GM12878 (cell line): Measurements from ENCODE around the gene DEFB131B.

Experiments
- CTCF ChIP-seq, 3 experiments: IDR thresholded peaks in 2 of 3; conservative IDR thresholded peaks in 1 of 3; 2 replicates each; pipeline ENCODE4 v1.5.1; 2011; ENCODE audit warnings: low read depth in 3 of 3, low read length in 3 of 3, mild to moderate bottlenecking in 3 of 3, control low read depth in 2 of 3, moderate library complexity in 2 of 3, inconsistent platforms in 1 of 3, mixed read lengths in 1 of 3; ENCODE audit not compliant: control insufficient read depth in 2 of 3, insufficient read depth in 1 of 3; ENCODE audit errors: extremely low read depth in 1 of 3
- CUX1 ChIP-seq: IDR thresholded peaks from 2 replicates; pipeline ENCODE4 v1.6.1; 2012; ENCODE audit warnings: improper control_type of control experiment, low read depth, low read length; ENCODE audit not compliant: insufficient replicate concordance
- EP300 ChIP-seq, 2 experiments: fragments of 150-350 bp in 1 of 2; IDR thresholded peaks; 2 replicates each; pipeline ENCODE4 v1.6.1; 2011 to 2012; ENCODE audit warnings: low read depth in 2 of 2, low read length in 2 of 2, borderline replicate concordance in 1 of 2, improper control_type of control experiment in 1 of 2, inconsistent platforms in 1 of 2; ENCODE audit not compliant: control insufficient read depth in 1 of 2
- POLR2A ChIP-seq: IDR thresholded peaks from 2 replicates; pipeline ENCODE4 v1.6.1; 2011; ENCODE audit warnings: low read depth, mild to moderate bottlenecking, low read length
- RFX5 ChIP-seq: IDR thresholded peaks from 2 replicates; pipeline ENCODE4 v1.6.1; 2011; ENCODE audit warnings: low read depth, low read length, improper control_type of control experiment
- TAF1 ChIP-seq: IDR thresholded peaks from 2 replicates; pipeline ENCODE4 v1.6.1; 2011; ENCODE audit warnings: mild to moderate bottlenecking, low read depth, low read length, borderline replicate concordance
- TCF7 ChIP-seq: IDR thresholded peaks from 2 replicates; pipeline ENCODE4 v1.6.1; 2014; ENCODE audit warnings: antibody characterized with exemption, borderline replicate concordance
- USF1 ChIP-seq: IDR thresholded peaks from 2 replicates; pipeline ENCODE4 v1.6.1; 2011; ENCODE audit warnings: borderline replicate concordance, low read depth, mild to moderate bottlenecking, moderate library complexity, mixed read lengths, low read length; ENCODE audit not compliant: insufficient read depth; ENCODE audit errors: extremely low read length
- ZNF384 ChIP-seq: IDR thresholded peaks from 2 replicates; pipeline ENCODE4 v1.6.1; 2012; ENCODE audit warnings: low read depth, mild to moderate bottlenecking, low read length, improper control_type of control experiment, borderline replicate concordance

GRCh38 chr11:71914617-71915189 lies 36.5 kb downstream of the DEFB131B start:
- TF ChIP-seq TCF7 = no peak
- no peak for TF ChIP-seq RFX5
- TF ChIP-seq ZNF384 = no peak
- TF ChIP-seq CUX1 = no peak
- TF ChIP-seq CTCF (IDR thresholded peaks at IDR 0.05 in 2 of 3, conservative IDR thresholded peaks at IDR 0.05 in 1 of 3; ENCODE audit: control insufficient read depth in 2 of 3, extremely low read depth in 1 of 3, insufficient read depth in 1 of 3, low read depth in 3 of 3, low read length in 3 of 3) = no peak
- no peak for TF ChIP-seq TAF1
- TF ChIP-seq EP300 (IDR thresholded peaks at IDR 0.05; ENCODE audit: borderline replicate concordance in 1 of 2, control insufficient read depth in 1 of 2, low read depth in 2 of 2, low read length in 2 of 2) = no peak
- TF ChIP-seq USF1 = no peak
- no peak for TF ChIP-seq POLR2A
